Thyroid gland (tissue), 4 donors: Measurements from ENCODE around the gene AMZ2. TPM values are rescaled to one million over a fixed set of nuclear protein-coding genes. Genes with fewer than 3 reads are reported as not detected.
"Not testable (repeated sequence)": the region's sequence is repeated elsewhere in the genome, so short reads cannot be mapped to it uniquely, and the experiment has no call there.

Experiments
- DNase-seq, 2 donors: peaks; one replicate each; pipeline ENCODE4 v3.0.0-alpha.2; 2019
- H3K27ac ChIP-seq, 3 donors: fragments of 200-600 bp; sonication (generic); 1 replicate in 2 of 3; 2 replicates in 1 of 3; pipeline ENCODE4 v1.5.1; 2016 to 2019; ENCODE audit warnings: mild to moderate bottlenecking in 1 of 3, moderate library complexity in 1 of 3
- H3K27me3 ChIP-seq: fragments of 200-600 bp; sonication (generic); one replicate; pipeline ENCODE4 v1.5.1; 2019
- H3K36me3 ChIP-seq, 2 donors: fragments of 200-600 bp; sonication (generic); one replicate each; pipeline ENCODE4 v1.5.1; 2016 to 2019
- H3K4me1 ChIP-seq, 2 donors: fragments of 200-600 bp; sonication (generic); one replicate each; pipeline ENCODE4 v1.5.1; 2017 to 2019
- H3K4me3 ChIP-seq, 3 donors: fragments of 200-600 bp; sonication (generic); replicated peaks in 1 of 3; 1 replicate in 2 of 3; 2 replicates in 1 of 3; pipeline ENCODE4 v1.5.1; 2016; ENCODE audit warnings: mild to moderate bottlenecking in 1 of 3
- H3K9me3 ChIP-seq: fragments of 200-600 bp; sonication (generic); one replicate; pipeline ENCODE4 v1.5.1; 2017
- POLR2A ChIP-seq, 2 donors: fragments of 450-650 bp; IDR thresholded peaks; one replicate each; pipeline ENCODE4 v1.6.1; 2017; ENCODE audit warnings: antibody characterized with exemption in 2 of 2, mild to moderate bottlenecking in 2 of 2, moderate library complexity in 1 of 2
- WGBS, 2 donors: methylation state at CpG; one replicate each; pipeline ENCODE4 v1.1.5; 2017; 5-methylcytosine and 5-hydroxymethylcytosine counted together
- intact Hi-C: fragments of 100-400 bp; cut with DNase I; formaldehyde crosslinking; loops from one replicate; pipeline ENCODE4 v1.15.1; 2023
- total RNA-seq, 4 donors: library from RNA; depleted of rRNA; stranded (reverse); fragments of >200 nt; gene quantifications; one replicate each; pipeline ENCODE4 v1.2.3, GENCODE V29; 2016
- TF ChIP-seq, protein P1 (sequence below), 6 experiments: fragments of 200-600 bp in 3 of 6; fragments of 450-650 bp in 3 of 6; sonication (generic) in 3 of 6; IDR thresholded peaks; one replicate each; pipeline ENCODE4 v1.5.1; 2016 to 2019; ENCODE audit warnings: antibody characterized with exemption in 6 of 6, mild to moderate bottlenecking in 2 of 6, inconsistent platforms in 1 of 6, moderate library complexity in 1 of 6

The AMZ2 gene
- total RNA-seq, 4 donors from 2014 or later: 25.0 to 72.1 (median 63.1) TPM

DNA sequence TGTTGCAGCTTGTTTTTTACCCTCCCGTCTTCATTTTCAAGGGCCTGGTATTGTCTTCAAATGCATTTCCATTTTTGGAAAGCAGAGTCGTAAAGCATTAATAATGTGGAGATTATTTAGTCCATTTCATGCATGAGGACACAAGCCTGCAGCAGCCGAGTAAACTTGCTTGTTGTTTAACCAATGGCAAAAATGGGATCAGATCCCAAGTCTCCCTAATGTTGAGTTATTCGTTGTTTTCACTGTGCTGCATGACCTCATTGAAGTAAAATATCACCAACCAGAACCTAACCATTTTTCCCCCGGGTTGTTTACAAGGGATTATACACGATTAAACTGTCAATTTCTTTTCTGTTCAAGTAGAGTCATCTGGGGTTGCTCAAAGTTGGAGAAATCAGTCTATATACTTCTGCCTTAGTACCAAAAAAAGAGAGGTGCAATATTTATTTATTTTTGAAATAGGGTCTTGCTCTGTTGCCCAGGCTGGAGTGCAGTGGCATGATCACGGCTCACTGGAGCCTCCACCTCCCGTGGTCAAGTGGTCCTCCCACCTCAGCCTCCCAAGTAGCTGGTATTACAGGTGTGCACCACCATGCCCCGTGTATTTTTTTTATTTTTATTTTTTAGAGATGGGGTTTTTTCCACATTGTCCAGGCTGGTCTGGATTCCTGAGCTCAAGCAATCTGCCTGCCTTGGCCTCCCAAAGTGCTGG is 12.4 kb downstream of the AMZ2 start:
- WGBS, 2 donors: 43 to 47% methylated on average over 9 of the region's 9 CpGs
- peak; percentile 44 to 64 for DNase-seq
- peak overlapping the region; percentile 76 to 96 (median 93) for H3K27ac ChIP-seq

DNA sequence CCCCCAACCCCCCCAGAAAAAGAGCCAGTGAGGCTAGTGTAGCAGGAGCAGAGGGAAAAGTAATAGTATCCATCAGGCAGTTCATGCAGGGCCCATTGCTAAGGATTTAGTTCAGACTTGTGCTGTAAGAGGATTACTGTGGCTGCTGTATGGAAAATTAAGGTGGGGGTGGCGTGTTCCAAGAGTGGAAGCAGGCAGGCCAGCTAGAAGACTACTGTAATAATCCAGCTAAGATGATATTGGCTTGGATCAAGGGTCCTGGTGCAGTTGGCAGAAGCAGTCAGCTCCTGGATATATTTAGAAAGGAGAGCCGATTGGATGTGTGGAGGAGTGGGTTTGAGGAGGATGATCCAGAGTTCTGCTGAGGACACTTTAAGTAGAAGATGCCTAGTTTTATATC is 14.6 kb downstream of the AMZ2 start:
- not testable (repeated sequence) for H3K4me3 ChIP-seq, H3K36me3 ChIP-seq, H3K27me3 ChIP-seq, H3K9me3 ChIP-seq, DNase-seq
- WGBS, 2 donors: 59 to 71% methylated on average over 2 of the region's 2 CpGs
- Histone ChIP-seq H3K27ac (peak overlapping the region in 1 of 3 donors; percentile 21), H3K4me1 (peaks cover 9 to 14% of the 10 kb centered on the region in 2 donors)
- intact Hi-C loops: loop anchor here (5.0 kb wide), 2 partner anchors 175 to 200 kb away; no protein-coding TSS in a partner anchor

More for the DNA sequence above, 12.4 kb downstream of the AMZ2 start:
- Histone ChIP-seq H3K27me3 (no peaks in the 10 kb centered on the region), H3K36me3 (no peaks in the 10 kb centered on the region), H3K4me1 (peaks cover 9 to 14% of the 10 kb centered on the region in 2 donors), H3K9me3 (no peaks in the 10 kb centered on the region), H3K4me3 (no peak overlapping the region)
- peak in 1 of 2 donors; percentile 34 for TF ChIP-seq POLR2A (IDR thresholded peaks at IDR 0.05)
- TF ChIP-seq, protein P1, sequence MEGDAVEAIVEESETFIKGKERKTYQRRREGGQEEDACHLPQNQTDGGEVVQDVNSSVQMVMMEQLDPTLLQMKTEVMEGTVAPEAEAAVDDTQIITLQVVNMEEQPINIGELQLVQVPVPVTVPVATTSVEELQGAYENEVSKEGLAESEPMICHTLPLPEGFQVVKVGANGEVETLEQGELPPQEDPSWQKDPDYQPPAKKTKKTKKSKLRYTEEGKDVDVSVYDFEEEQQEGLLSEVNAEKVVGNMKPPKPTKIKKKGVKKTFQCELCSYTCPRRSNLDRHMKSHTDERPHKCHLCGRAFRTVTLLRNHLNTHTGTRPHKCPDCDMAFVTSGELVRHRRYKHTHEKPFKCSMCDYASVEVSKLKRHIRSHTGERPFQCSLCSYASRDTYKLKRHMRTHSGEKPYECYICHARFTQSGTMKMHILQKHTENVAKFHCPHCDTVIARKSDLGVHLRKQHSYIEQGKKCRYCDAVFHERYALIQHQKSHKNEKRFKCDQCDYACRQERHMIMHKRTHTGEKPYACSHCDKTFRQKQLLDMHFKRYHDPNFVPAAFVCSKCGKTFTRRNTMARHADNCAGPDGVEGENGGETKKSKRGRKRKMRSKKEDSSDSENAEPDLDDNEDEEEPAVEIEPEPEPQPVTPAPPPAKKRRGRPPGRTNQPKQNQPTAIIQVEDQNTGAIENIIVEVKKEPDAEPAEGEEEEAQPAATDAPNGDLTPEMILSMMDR (IDR thresholded peaks at IDR 0.05): no peak
- intact Hi-C loops: loop anchor here (5.0 kb wide), 2 partner anchors 177 to 202 kb away; no protein-coding TSS in a partner anchor

DNA sequence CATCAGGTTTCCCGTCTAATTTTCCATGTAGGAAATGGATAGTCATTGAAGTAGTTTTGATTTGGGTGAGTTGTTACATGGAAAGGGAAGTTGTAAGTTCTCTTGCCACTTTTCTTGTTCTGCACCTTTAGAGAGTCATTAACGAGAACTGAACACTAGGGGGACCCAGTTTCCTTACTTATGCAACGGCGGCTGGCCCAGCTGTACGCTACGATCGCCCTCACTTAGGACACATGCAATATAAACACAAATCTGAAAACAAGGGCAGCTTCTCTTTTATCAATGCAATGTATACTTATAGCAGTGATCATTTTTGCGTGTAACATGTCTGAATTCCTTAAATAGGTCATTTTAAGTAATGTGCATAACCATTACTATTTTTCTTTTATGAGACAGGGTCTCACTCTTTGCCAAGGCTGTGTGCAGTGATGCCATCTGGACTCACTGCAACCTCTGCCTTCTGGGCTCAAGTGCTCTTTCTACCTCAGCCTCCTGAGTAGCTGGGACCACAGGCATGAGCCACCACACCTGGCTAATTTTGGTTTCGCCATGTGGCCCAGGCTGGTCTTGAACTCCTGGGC is 15.3 kb downstream of the AMZ2 start:
- not testable (repeated sequence) for H3K27me3 ChIP-seq, H3K9me3 ChIP-seq, H3K36me3 ChIP-seq, H3K4me3 ChIP-seq
- H3K4me1 ChIP-seq: peaks cover 9 to 14% of the 10 kb centered on the region in 2 donors
- WGBS, 2 donors: 10 to 11% methylated on average over 9 of the region's 9 CpGs
- H3K27ac ChIP-seq: peak overlapping the region in 1 of 3 donors; percentile 21
- DNase-seq: peak; percentile 11 to 15
- TF ChIP-seq, protein P1 (IDR thresholded peaks at IDR 0.05): peak in 5 of 6 experiments; percentile 12 to 77 (median 49)
- intact Hi-C loops: loop anchor here (5.0 kb wide), 2 partner anchors 174 to 199 kb away; no protein-coding TSS in a partner anchor

DNA sequence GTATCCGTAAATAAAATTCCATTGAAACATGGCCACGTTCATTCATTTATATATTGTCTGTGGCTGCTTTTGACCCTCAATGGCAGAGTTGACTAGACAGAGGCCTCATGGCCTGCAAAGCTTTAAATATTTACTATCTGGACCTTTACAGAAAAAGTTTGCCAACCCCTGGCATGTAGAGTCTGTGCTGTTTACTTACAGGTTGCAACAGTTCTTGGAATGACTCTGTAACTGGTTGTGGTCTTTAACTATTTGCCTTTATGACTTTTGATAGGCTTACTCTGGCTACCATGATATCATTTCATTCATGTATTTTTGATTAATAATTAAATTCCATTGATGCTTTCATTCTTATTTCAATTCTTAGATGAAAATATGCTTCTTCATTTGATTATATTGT is 18.0 kb downstream of the AMZ2 start:
- intact Hi-C loops, DNase-seq, H3K27me3 ChIP-seq, H3K4me3 ChIP-seq, H3K4me1 ChIP-seq, H3K27ac ChIP-seq, H3K9me3 ChIP-seq, H3K36me3 ChIP-seq: not testable (repeated sequence)
- WGBS, 2 donors: 94 to 97% methylated on average over 2 of the region's 2 CpGs

DNA sequence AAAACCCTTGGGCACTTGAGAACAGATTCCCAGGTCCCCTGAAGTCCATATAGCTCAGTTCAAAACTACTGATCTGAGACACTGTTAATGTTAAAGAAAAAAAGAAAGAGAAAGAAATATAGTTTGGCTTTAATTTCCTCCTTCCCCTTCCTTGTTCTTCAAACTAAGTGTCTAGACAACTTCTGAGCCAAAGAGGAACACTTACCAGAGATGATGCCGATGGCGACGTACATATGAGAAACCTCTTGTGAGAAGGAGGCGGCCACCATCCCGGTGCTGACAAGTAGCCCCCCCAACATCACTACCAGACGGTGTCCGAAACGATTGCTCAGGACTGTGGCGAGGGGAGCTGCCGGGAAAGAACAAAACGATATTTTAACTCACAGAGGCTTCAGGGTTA is 25.9 kb downstream of the AMZ2 start:
- no peak for DNase-seq
- Histone ChIP-seq H3K27me3 (no peaks in the 10 kb centered on the region), H3K4me1 (no peaks in the 10 kb centered on the region), H3K27ac (no peak overlapping the region), H3K4me3 (no peak overlapping the region), H3K36me3 (no peaks in the 10 kb centered on the region), H3K9me3 (no peaks in the 10 kb centered on the region)
- intact Hi-C loops: no loop called here
- TF ChIP-seq, protein P1 (IDR thresholded peaks at IDR 0.05): no peak
- TF ChIP-seq POLR2A (IDR thresholded peaks at IDR 0.05): no peak
- WGBS, 2 donors: 80 to 86% methylated on average over 11 of the region's 11 CpGs

DNA sequence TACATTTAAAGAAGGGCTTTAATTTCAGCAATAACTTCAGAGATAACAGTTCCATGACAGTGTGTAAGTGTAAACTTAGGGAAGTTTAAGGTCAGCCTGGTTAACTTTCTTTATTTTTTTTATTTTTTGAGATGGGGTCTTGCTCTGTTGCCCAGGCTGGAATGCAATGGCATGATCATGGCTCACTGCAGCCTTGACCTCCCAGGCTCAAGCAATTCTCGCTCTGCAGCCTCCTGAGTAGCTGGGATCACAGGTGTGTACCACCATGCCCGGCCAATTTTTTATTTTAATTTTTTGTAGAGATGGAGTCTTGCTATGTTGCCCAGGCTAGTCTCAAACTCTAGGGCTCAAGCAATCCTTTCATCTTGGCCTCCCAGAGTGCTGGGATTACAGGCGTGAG is 28.5 kb downstream of the AMZ2 start:
- H3K4me1 ChIP-seq, H3K27ac ChIP-seq, H3K27me3 ChIP-seq, H3K4me3 ChIP-seq, DNase-seq, H3K9me3 ChIP-seq, intact Hi-C loops, H3K36me3 ChIP-seq: not testable (repeated sequence)
- 96 to 99% methylated on average over 3 of the region's 3 CpGs for WGBS, 2 donors
